Neuron (in vitro differentiated cells): ENCODE data around the gene NPY5R.

Experiments used
- H2AFZ ChIP-seq: one replicate; pipeline ENCODE4 v1.6.1; 2013; ENCODE audit warnings: low read depth, mild to moderate bottlenecking, inconsistent platforms, low read length, moderate library complexity
- H3K27me3 ChIP-seq: one replicate; pipeline ENCODE4 v1.6.1; 2013; ENCODE audit warnings: low read length; ENCODE audit not compliant: insufficient read depth
- H3K36me3 ChIP-seq: one replicate; pipeline ENCODE4 v1.6.1; 2013; ENCODE audit warnings: low read length; ENCODE audit not compliant: insufficient read depth
- H3K4me1 ChIP-seq: one replicate; pipeline ENCODE4 v1.6.1; 2013; ENCODE audit warnings: low read length; ENCODE audit not compliant: insufficient read depth
- H3K4me3 ChIP-seq: 2 replicates; pipeline ENCODE4 v1.5.1; 2013; ENCODE audit warnings: mild to moderate bottlenecking, low read length, moderate library complexity
- H3K9me3 ChIP-seq: one replicate; pipeline ENCODE4 v1.6.1; 2013; ENCODE audit warnings: low read length

Gene NPY5R

DNA sequence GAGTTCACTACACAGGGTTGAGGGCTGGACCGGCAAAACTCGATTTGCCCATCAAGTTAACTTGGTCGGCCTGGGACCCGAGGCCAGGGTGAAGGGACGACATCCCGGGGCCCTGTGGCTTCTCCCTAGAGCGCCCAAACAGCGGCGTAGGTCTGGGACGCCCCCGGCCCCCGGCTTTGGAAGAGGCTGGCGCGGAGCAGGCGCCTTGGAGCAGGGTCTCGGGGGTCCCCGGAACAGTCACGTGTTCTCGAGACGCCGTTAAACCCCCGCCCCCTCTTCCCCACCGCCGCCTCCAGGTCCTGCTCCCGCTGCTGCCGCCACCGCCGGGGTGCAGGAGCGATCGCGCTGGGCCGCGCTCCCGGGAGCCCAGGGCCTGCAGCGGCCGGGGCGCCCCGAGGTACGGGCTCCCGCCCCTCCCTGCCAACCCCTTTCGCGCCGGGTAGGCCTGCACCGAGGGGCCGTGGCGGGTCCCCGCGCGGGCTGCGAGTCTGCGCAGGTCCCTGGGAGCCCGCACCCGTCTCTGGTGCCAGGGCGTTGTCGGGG, at the start of gene NPY5R:
Gene NPY5R, plus strand, starts transcription at position 289 of the 543 bp plus-strand sequence. CDS start 6,382 bp downstream, outside the sequence.
- no peaks in the 10 kb centered on the region for H3K36me3 ChIP-seq
- peaks cover 8% of the 10 kb centered on the region for H3K4me1 ChIP-seq
- peak within 1 kb of the TSS; percentile 31 for H3K4me3 ChIP-seq
- H3K9me3 ChIP-seq: no peaks in the 10 kb centered on the region
- peaks cover 56% of the 10 kb centered on the region for H3K27me3 ChIP-seq
- H2AFZ ChIP-seq: peak within 1 kb of the TSS; percentile 48

DNA sequence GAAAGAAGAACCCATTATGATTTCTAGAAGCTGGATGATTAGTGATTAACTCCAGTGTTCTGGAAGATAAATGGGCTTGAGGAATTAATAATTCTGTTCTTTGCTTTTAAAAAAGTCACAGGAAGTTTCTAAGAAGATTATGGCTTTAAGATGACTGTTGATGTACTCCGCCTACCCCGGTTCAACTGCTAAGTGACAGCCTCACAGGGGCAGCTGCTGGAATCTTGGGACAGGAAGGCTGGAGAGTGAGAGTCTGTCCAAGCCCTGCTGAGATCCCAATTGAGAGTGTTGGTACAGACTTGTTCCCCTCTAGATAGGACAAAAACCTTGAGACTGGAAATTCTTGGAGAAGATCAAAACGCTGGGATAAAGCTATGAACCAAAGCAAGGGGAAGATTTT, 48.6 kb upstream of the NPY5R start:
- Histone ChIP-seq H3K9me3 (no peaks in the 10 kb centered on the region), H3K27me3 (no peaks in the 10 kb centered on the region), H2AFZ (no peak overlapping the region), H3K36me3 (no peaks in the 10 kb centered on the region), H3K4me3 (no peak overlapping the region), H3K4me1 (no peaks in the 10 kb centered on the region)

DNA sequence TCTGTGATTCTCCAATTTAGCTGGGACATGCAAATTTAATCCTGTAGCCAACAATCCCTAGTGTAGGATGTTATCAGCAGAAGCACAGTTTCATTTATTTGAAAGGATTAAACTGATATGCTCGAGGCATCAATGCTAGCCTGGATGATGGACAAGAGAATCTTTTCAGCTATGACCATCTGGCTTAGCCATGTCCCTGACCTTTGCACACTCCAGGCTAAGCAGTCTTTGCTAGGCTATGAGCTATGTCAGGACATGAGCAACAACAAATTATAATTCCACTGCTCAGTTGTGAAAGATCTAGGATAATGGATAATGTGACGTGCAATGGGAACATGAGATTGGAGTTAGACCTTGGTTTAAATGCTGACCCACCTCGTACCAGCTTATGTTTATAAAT, 43.2 kb upstream of the NPY5R start:
- no peaks in the 10 kb centered on the region for H3K4me1 ChIP-seq
- no peaks in the 10 kb centered on the region for H3K27me3 ChIP-seq
- H3K4me3 ChIP-seq: no peak overlapping the region
- peak overlapping the region; percentile 17 for H2AFZ ChIP-seq
- no peaks in the 10 kb centered on the region for H3K9me3 ChIP-seq
- no peaks in the 10 kb centered on the region for H3K36me3 ChIP-seq

DNA sequence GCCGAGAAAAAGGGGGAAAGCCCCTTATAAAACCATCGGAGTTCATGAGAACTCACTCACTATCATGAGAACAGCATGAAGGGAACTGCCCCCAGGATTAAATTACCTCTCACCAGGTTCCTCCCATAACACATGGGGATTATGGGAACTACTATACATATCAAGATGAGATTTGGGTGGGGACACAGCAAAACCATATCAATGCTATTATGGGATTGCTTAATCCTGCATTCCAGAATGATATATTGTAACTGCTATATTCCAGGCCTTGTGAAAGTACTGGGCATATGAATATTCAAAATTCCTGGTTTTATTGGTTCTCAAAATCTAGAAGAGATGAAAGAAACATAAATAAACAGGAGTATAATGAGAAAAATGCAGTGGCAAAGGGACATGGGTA, 40.6 kb upstream of the NPY5R start:
- no peak overlapping the region for H2AFZ ChIP-seq
- H3K4me1 ChIP-seq: no peaks in the 10 kb centered on the region
- no peaks in the 10 kb centered on the region for H3K9me3 ChIP-seq
- H3K36me3 ChIP-seq: no peaks in the 10 kb centered on the region
- no peak overlapping the region for H3K4me3 ChIP-seq
- H3K27me3 ChIP-seq: no peaks in the 10 kb centered on the region

DNA sequence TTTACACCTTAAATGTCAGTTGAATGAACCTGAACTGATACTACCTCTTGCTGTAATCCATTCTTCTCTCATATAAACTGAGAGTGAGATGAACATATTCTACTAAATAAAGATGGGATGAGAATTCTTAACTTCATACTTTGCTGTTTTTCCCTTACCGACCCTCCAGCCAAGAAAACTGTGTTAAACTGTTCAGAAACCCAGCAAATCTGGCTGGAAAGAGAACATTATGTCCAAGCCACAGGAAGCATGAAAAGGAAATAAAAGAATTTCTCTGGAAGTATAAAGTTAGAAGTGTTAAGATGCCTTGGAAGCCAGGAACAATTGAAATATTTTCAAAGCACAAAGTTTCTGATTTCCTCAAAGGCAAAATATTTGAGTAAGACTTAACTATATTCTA, 34.2 kb upstream of the NPY5R start:
- H3K4me3 ChIP-seq: no peak overlapping the region
- no peak overlapping the region for H2AFZ ChIP-seq
- no peaks in the 10 kb centered on the region for H3K9me3 ChIP-seq
- H3K27me3 ChIP-seq: no peaks in the 10 kb centered on the region
- H3K4me1 ChIP-seq: no peaks in the 10 kb centered on the region
- no peaks in the 10 kb centered on the region for H3K36me3 ChIP-seq

DNA sequence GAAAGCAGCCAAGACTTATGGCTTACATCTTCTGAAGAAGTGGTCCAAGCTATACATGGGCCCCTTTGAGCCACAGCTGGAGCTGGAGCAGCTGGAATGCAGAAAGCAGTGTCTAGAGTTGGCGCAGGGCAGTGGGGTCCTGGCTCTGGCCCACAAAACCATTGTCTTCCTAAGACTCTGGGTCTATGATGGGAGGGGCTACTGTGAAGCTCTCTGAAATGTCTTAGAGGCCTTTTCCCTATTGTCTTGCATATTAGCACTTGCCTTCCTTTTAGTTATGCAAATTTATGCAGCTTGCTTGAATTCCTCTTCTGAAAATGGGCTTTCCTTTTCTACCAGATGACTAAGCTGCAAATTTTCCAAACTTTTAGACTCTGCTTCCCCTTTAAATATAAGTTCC, 26.6 kb upstream of the NPY5R start:
- no peak overlapping the region for H2AFZ ChIP-seq
- H3K4me1 ChIP-seq: no peaks in the 10 kb centered on the region
- peaks cover 2% of the 10 kb centered on the region for H3K9me3 ChIP-seq
- no peak overlapping the region for H3K4me3 ChIP-seq
- no peaks in the 10 kb centered on the region for H3K36me3 ChIP-seq
- H3K27me3 ChIP-seq: no peaks in the 10 kb centered on the region

DNA sequence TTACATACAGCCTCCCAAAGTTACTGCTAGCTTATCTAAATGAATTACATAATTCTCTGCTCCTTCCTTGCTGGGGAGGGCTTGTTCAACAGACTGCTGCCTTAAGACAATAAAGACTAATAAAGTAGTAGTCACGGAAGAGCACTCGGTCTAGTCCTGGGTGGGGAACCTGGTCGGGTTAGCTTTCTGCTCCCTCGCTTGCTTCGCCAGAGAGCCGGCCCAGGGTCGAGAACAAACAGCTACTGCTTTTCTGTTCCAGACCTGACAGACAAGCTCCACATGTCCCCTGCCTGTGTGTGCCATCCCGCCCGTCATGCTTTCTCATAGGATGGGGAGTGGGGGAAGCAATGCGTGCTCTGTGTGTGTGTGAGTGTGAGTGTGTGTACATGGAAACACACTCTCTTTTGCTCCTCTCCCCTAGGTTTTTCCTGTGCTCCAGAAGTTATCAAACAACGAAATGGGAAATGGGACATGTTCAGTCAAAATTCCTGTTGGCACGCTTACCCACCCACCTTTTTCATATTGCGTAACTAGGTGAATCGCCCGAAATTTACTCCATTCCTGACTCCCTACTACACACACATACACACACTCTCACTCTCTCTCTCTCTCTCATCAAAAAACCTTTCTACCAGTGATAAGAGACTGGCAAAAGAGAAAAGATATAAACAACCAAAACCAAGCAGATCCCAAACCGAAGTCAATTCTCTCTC, 12.6 kb upstream of the NPY5R start:
- Histone ChIP-seq H3K36me3 (no peaks in the 10 kb centered on the region), H3K27me3 (peaks cover 16% of the 10 kb centered on the region), H3K9me3 (no peaks in the 10 kb centered on the region), H3K4me3 (peak overlapping the region; percentile 75), H3K4me1 (peaks cover 8% of the 10 kb centered on the region), H2AFZ (peak overlapping the region; percentile 98)

DNA sequence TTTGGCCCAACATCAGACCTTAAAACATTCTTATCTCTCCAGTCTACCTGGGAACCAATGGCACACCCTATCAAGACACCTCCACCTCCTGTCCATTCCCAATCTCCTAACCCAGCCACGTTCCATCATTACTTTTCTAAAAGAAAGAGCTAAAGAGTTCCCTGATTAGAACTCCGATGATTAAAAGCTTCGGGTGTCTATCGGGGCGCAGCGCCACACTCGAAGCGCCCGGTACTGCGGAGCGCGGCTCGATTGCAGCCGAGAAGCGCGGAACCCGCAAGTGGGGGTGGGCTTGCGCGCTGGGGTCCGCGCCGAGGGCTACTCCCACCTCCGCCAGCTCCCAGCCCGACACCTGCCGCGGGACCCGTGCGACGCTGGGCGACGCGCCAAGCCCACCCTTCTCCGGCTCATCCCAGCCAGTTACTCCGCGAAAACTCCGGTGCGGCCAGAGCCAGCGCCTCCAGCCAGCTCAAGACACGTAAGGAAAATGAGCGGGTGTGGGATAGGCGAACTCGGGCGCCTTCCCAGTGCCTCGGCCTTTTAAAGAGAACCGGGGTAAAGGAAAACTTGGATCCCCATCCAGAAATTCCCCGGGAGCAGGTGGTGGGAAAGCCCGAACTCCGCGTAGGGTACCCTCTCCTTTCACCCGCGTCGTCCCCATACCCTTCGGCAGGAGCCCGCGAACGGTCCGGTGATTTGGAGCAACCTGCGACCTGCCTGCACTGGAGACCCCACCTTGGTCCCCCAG, 11.9 kb upstream of the NPY5R start:
- Histone ChIP-seq H3K9me3 (no peaks in the 10 kb centered on the region), H3K36me3 (no peaks in the 10 kb centered on the region)

DNA sequence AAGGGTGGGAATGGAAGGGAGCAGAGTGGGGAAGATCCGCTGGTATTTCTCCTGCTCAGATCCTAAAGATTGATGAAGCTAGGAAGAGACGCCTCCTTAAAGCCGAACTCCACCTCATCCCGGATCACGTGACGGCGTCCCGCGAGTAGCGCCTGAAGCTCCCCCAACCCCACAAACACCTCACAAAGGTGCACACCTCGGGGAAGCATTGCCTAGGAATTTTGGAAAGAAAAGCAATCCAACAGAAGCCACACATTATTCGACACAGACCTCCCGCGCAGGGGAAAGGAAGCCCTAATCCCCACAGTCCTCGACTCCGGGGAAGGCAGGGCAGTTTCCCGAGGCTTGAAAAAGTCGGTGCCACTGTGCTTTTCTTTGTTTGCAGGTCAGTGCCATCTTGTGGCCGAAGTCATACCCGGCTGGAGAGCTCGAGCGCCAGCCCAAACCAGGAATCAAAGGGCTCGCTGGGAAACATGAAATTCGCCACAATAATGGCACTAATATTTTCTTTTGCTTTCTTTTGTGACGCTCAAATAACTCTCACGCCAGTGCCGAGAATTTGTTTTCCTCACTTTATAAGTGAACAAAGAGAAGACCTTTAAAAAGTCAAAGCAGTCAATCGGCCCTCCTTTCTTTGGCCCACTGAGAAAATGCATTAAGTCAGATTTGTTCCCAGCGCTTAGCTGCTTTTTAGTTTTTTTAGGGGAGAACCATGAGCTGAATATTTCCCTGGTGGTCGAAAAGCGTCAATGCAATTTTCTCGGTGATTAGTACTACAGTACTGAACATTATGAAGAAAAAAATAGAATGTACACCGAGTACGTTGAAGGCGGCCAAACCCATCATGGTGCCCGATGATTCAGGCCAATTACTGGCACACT, 10.9 kb upstream of the NPY5R start, which contains the start of gene NPY1R:
Gene NPY1R, minus strand, starts transcription at position 71 of the 881 bp plus-strand sequence. CDS start 6,042 bp downstream, outside the sequence.
- H2AFZ ChIP-seq: peak within 1 kb of the TSS; percentile 98
- H3K9me3 ChIP-seq: no peaks in the 10 kb centered on the region
- no peaks in the 10 kb centered on the region for H3K36me3 ChIP-seq
- H3K27me3 ChIP-seq: peaks cover 16% of the 10 kb centered on the region
- H3K4me3 ChIP-seq: peak within 1 kb of the TSS; percentile 75
- peaks cover 8% of the 10 kb centered on the region for H3K4me1 ChIP-seq

More for the DNA sequence above, 11.9 kb upstream of the NPY5R start:
- peaks cover 16% of the 10 kb centered on the region for H3K27me3 ChIP-seq
- H2AFZ ChIP-seq: peak overlapping the region; percentile 98
- peak overlapping the region; percentile 75 for H3K4me3 ChIP-seq
- H3K4me1 ChIP-seq: peaks cover 8% of the 10 kb centered on the region

DNA sequence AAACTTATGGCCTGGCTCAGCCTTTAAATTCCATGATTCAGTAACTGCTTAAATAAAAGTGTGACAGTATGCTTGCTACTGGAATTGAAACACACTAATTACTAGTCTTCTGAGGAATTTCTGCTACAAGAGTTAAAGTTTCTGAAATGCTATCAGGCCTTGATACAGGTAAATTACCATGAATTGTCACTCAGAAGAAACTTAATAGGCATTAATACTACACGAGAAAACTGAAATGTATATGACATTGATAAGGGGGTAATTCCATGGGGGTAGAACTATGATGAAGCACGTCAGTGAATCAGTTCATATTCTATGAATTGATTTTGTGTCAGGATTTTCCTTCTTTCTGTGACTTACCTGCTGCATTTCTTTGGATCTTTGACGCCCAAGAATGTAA, 8.3 kb upstream of the NPY5R start:
- H3K9me3 ChIP-seq: no peaks in the 10 kb centered on the region
- peaks cover 8% of the 10 kb centered on the region for H3K4me1 ChIP-seq
- H3K4me3 ChIP-seq: no peak overlapping the region
- peaks cover 19% of the 10 kb centered on the region for H3K27me3 ChIP-seq
- no peak overlapping the region for H2AFZ ChIP-seq
- H3K36me3 ChIP-seq: no peaks in the 10 kb centered on the region

DNA sequence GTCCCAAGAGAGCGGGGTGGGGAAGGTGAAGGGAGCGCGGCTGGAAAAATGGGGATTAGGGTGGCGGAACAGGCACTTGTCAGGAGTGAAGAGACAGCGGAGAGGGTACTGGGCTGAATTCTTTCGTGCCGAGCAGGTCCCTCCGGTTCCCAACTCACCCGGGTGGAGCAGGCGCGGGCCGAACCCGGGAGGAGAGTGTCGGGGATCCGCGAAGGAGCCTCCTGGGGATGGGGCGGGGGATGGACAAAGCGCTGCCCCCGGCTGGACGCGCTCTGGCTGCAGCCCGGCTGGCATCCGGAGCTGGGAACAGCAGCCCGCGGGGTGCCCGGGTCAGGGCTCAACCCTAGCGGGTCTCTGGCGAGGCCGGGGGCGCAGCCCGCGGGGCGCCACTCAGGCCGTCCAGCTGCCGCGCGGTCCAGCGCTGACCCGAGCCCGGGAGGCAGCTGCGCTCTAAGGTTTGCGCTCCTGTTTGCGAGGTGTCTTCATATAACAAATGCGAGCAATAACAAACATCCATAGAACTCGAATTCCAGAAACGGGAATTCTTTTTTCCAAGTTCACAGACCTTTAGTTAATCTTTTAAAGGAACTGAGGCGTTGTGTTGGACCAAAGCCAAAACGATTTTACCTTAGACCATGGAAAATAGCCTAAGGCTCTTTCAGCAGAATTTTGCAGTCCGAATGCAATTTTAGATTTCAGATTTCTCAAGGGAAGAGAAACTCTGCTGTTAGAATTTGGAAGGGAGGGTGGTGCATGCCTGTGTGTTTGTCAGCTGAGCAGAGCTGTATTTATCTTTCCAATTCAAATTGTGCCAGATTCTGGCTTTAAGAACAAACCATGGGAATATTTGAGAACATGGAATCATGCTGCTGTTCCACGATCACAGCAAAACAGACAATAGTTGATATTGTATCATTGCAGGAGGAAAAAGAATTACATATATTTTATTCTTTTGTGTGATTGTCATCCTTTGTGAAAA, 744 bp downstream of the NPY5R start:
- Histone ChIP-seq H3K36me3 (no peaks in the 10 kb centered on the region), H3K27me3 (peaks cover 54% of the 10 kb centered on the region), H2AFZ (peak overlapping the region; percentile 48), H3K9me3 (no peaks in the 10 kb centered on the region), H3K4me1 (peaks cover 8% of the 10 kb centered on the region), H3K4me3 (peak overlapping the region; percentile 31)

DNA sequence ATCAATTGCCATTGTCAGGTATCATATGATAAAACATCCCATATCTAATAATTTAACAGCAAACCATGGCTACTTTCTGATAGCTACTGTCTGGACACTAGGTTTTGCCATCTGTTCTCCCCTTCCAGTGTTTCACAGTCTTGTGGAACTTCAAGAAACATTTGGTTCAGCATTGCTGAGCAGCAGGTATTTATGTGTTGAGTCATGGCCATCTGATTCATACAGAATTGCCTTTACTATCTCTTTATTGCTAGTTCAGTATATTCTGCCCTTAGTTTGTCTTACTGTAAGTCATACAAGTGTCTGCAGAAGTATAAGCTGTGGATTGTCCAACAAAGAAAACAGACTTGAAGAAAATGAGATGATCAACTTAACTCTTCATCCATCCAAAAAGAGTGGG, 7.0 kb downstream of the NPY5R start:
- Histone ChIP-seq H2AFZ (no peak overlapping the region), H3K27me3 (peaks cover 14% of the 10 kb centered on the region), H3K4me1 (no peaks in the 10 kb centered on the region), H3K36me3 (no peaks in the 10 kb centered on the region), H3K9me3 (no peaks in the 10 kb centered on the region), H3K4me3 (no peak overlapping the region)
